ENCODE measurements around the gene MRPL54.
"Not testable (repeated sequence)": the region's sequence is repeated elsewhere in the genome, so short reads cannot be mapped to it uniquely, and the experiment has no call there.

MRPL54 gene

DNA sequence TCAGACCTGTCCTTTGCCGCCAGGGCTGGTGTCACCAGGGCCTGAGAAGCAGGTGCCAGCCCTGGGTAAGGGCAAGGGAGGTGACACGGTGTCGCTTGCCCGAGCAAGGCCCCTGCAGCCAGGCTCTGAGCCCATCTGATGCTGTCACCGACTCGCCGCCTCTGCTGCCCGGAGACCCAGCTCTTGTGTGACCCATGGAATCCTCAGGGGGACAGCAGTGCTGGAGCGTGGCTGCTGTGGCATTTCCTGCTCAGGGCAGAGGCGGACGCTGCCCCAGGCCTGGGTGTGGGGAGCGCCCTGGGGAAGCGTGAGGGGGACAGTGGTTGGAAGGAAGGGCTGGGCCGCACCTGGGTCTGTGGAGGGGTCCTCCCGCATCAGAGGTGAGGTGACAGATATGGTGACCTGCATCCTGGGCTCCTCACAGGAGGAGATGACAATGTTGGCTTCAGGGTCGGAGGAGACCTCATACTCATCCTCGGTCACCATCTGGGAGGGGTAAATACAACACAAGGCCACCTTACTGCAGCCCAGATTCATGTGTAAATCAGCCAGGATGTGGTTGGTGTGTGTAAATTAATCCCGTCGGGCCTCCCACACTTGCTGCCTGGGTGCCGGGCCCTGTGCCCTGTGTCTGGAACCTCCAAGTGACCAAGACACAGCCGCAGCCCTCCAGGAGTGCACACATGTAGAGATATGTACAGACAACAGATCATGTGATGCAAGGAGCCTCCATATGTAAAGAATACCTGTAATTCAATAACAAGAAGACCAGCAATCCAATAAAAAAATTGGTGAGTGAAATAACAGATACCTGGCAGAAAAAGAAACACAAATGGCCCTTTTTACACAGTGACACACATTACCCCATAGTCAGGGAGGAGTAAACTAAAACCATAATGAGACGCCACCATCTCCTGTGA is 51.3 kb downstream of the MRPL54 start:
- no peak for DNase-seq

DNA sequence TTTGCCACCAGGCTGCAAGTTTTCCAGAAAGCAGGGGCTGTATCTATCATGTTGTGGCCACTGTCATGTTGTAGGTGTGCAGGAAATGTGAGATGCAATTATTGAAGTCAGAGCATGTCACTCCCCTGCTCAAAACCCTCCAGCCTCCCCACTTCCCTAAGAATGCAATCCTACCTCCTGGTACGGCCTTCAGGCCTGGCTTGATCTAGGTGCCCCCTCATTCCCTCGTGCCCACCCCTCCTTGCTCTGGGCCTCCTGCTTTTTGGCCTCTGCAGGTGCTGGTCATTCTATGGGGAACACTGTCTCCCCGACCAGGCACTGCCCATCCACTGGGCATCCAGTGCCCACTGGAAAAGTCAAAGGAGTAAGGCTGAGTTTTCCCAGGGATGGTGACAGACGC is 52.2 kb downstream of the MRPL54 start:
- DNase-seq, result no peak

DNA sequence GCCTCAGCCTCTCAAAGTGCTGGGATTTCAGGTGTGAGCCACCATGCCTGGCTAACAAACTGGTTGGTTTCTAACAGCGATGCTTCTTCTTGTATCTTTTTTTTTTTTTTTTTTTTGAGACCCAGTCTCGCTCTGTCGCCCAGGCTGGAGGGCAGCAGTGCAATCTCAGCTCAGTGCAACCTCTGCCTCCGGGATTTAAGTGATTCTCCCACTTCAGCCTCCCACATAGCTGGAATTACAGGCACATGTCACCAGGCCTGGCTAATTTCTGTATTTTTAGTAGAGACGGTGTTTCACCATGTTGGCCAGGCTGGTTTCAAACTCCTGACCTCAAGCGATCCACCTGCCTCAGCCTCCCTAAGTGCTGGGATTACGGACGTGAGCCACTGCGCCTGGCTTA is 53.7 kb downstream of the MRPL54 start:
- not testable (repeated sequence) for DNase-seq

DNA sequence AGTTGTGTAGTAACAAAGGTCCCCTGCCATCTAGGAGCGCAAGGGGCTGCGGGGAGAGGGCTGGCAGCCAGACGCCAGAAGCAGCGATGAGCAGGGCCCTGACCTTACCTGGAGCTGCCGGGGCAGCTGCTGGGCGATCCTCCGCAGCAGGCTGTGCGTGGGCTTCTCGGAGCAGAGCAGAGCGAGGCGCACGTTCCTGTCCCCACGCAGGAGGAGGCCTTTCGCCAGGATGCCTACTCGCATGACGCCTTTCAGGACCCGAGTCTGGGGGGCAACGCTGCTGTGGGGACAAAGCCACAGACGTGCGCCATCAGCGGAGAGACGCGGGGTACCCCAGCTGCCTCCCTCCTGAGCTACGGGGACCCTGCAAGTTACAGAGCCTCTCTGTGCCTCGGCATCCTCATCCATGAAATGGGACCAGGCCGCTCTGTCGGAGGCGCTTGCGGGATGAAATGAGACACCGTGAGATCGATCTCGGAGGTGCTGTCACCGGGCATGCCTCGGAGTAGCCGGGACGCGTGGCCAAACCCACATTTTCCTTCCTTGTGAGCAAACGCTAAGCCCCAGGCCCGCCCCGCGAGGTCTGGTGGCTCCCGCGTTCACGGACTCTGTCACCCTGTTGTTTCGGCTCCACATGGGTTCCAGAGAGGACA is 54.2 kb downstream of the MRPL54 start:
- no peak for DNase-seq

Data from NCI-H69 (cell line).